Natural killer cell treated with Interleukin-12 subunit alpha and Interleukin-12 subunit beta and Interleukin-15 and Interleukin-18, amount 100 ng/mL, for 72 hours (primary cell): ENCODE data around the gene C2orf15. TPM values are rescaled to one million over a fixed set of nuclear protein-coding genes. Genes with fewer than 3 reads are reported as not detected.
A peak's percentile ranks its signal among the peaks of the same experiment; 100 is the strongest.
"Not testable (repeated sequence)": the region's sequence is repeated elsewhere in the genome, so short reads cannot be mapped to it uniquely, and the experiment has no call there.

Experiments
- ATAC-seq, 2 donors: fragments of 150-1000 bp; cut with Tn5 transposase in 1 of 2; sonication (Bioruptor Pico), chemical (Tn5 transposase) in 1 of 2; 2 replicates each; pipeline ENCODE4 v1.10.0; 2021
- DNase-seq: peaks from one replicate; pipeline ENCODE4 v3.0.0; 2022; ENCODE audit warnings: low spot score
- H3K27ac Mint-ChIP-seq, 2 donors: 1 replicate in 1 of 2; 2 replicates in 1 of 2; pipeline ENCODE4 v1.8.0; 2022; ENCODE audit warnings: mixed read lengths in 2 of 2, mild to moderate bottlenecking in 1 of 2, moderate library complexity in 1 of 2
- H3K27me3 Mint-ChIP-seq, 2 donors: 1 replicate in 1 of 2; 2 replicates in 1 of 2; pipeline ENCODE4 v1.8.0; 2022; ENCODE audit warnings: mixed read lengths in 2 of 2
- H3K36me3 Mint-ChIP-seq: one replicate; pipeline ENCODE4 v1.8.0; 2022; ENCODE audit warnings: mixed read lengths
- H3K4me1 Mint-ChIP-seq, 2 donors: 1 replicate in 1 of 2; 2 replicates in 1 of 2; pipeline ENCODE4 v1.8.0; 2022; ENCODE audit warnings: low read depth in 2 of 2, mixed read lengths in 2 of 2, mild to moderate bottlenecking in 1 of 2
- H3K4me3 Mint-ChIP-seq: one replicate; pipeline ENCODE4 v1.8.0; 2022; ENCODE audit warnings: mixed read lengths
- H3K9me3 Mint-ChIP-seq: 2 replicates; pipeline ENCODE4 v1.8.0; 2022; ENCODE audit warnings: mixed read lengths
- total RNA-seq, 2 donors: library from RNA; stranded (reverse); gene quantifications; one replicate each; pipeline ENCODE4 v1.2.3, GENCODE V29; 2022

The C2orf15 gene
- total RNA-seq = not detected

- Mint-ChIP-seq H3K4me1 (peaks cover 12 to 18% of the 10 kb centered on the region in 2 donors), H3K9me3 (no peaks in the 10 kb centered on the region), H3K27ac (peak within 1 kb of the TSS; percentile 85 to 90), H3K4me3 (peak within 1 kb of the TSS; percentile 99), H3K27me3 (no peaks in the 10 kb centered on the region), H3K36me3 (no peaks in the 10 kb centered on the region)
- ATAC-seq (peak; percentile 97 to 98), DNase-seq (peak; percentile 96)
Observed at GRCh38 chr2:99141110-99142108, at the start of gene C2orf15. TSS of gene C2orf15 (plus strand) at chr2:99141707. CDS start at chr2:99150559, 8,852 bp downstream.

GRCh38 chr2:99096728-99097127 lies 44.8 kb upstream of the C2orf15 start:
- Mint-ChIP-seq H3K36me3 (peaks cover 10% of the 10 kb centered on the region), H3K27ac (no peak overlapping the region), H3K27me3 (peaks cover 25 to 31% of the 10 kb centered on the region in 2 donors), H3K9me3 (peaks cover 7% of the 10 kb centered on the region), H3K4me3 (no peak overlapping the region), H3K4me1 (no peaks in the 10 kb centered on the region)
- ATAC-seq = no peak
- no peak for DNase-seq

- Mint-ChIP-seq H3K27me3 (no peaks in the 10 kb centered on the region), H3K4me3 (no peak overlapping the region), H3K36me3 (no peaks in the 10 kb centered on the region), H3K4me1 (no peaks in the 10 kb centered on the region), H3K9me3 (no peaks in the 10 kb centered on the region), H3K27ac (peak overlapping the region in 1 of 2 donors; percentile 38)
- DNase-seq (no peak), ATAC-seq (no peak)
Observed at GRCh38 chr2:99101697-99102096, 39.8 kb upstream of the C2orf15 start.

DNA sequence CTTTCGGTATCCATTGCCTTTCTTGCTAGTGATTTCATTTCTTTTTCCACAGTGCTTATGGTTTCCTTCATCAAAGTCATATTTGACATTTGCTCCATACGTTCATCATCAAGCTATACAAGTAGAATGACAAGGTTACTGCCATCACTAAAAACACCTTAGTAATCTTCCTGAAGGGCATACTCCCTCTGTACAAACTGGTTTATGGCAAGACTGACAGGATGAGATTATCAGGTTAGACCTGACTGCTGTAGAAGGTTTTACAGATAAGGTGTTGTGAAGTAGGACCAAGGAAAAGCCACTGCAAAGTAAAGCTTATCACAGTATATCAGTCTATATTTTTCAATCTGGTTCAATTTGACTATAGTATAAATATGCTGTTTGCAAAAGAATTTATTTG lies 37.5 kb upstream of the C2orf15 start:
- Mint-ChIP-seq H3K36me3 (no peaks in the 10 kb centered on the region), H3K27ac (no peak overlapping the region), H3K4me1 (no peaks in the 10 kb centered on the region), H3K9me3 (no peaks in the 10 kb centered on the region), H3K4me3 (no peak overlapping the region), H3K27me3 (no peaks in the 10 kb centered on the region)
- ATAC-seq (no peak), DNase-seq (no peak)

GRCh38 chr2:99106913-99107312 lies 34.6 kb upstream of the C2orf15 start:
- no peaks in the 10 kb centered on the region for H3K27me3 Mint-ChIP-seq

DNA sequence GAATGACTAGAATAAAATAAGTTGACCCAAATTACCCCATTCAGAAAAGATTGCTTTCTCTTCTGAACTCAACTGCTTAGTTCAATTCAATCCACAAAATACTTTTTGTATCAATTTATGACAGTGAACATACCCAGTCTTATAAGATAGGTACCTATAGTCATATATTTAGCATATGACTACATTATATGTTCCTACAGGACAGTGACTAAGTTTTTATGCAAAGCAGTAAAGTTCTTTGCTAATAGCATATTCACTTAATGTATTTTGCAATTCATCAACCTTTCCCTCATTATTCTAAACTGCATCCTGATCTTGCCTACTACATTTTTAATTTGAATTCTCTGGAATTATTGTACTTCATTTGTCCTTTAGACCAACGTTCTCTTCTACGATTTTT lies 30.3 kb upstream of the C2orf15 start:
- ATAC-seq (no peak), DNase-seq (no peak)
- Mint-ChIP-seq H3K36me3 (no peaks in the 10 kb centered on the region), H3K9me3 (no peaks in the 10 kb centered on the region), H3K27ac (no peak overlapping the region), H3K27me3 (no peaks in the 10 kb centered on the region), H3K4me1 (no peaks in the 10 kb centered on the region), H3K4me3 (no peak overlapping the region)

More at GRCh38 chr2:99106913-99107312, 34.6 kb upstream of the C2orf15 start:
- no peaks in the 10 kb centered on the region for H3K36me3 Mint-ChIP-seq
- ATAC-seq = no peak
- no peaks in the 10 kb centered on the region for H3K4me1 Mint-ChIP-seq
- DNase-seq = no peak
- no peak overlapping the region for H3K27ac Mint-ChIP-seq
- H3K9me3 Mint-ChIP-seq = no peaks in the 10 kb centered on the region
- H3K4me3 Mint-ChIP-seq = no peak overlapping the region

- Mint-ChIP-seq H3K36me3 (no peaks in the 10 kb centered on the region), H3K4me3 (no peak overlapping the region), H3K9me3 (no peaks in the 10 kb centered on the region), H3K27ac (no peak overlapping the region), H3K27me3 (no peaks in the 10 kb centered on the region), H3K4me1 (no peaks in the 10 kb centered on the region)
- no peak for DNase-seq
- ATAC-seq = no peak
Observed at GRCh38 chr2:99111945-99112344, 29.6 kb upstream of the C2orf15 start.

DNA sequence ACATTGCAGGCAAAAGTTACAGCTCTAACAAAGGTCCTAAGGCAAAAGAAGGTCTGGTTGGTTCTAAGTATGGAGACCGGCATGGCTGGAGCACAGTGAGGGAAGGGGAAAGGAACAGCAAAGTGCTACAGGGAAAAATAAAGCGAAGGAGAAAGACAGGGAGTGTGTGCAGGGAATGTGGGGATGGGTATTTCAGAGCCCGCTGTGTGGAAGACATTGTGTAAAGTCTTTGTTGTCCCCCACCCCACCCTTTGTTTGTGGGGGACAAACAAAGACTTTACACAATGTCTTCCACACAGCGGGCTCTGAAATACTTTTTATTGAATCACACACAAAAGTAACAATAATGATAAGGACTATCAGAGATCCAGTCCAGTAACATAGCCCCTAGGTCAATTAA lies 28.9 kb upstream of the C2orf15 start:
- Mint-ChIP-seq H3K4me3 (no peak overlapping the region), H3K9me3 (no peaks in the 10 kb centered on the region), H3K4me1 (no peaks in the 10 kb centered on the region), H3K36me3 (no peaks in the 10 kb centered on the region), H3K27ac (no peak overlapping the region), H3K27me3 (no peaks in the 10 kb centered on the region)
- ATAC-seq (no peak), DNase-seq (no peak)

- H3K27me3 Mint-ChIP-seq = no peaks in the 10 kb centered on the region
Observed at GRCh38 chr2:99127981-99128380, 13.5 kb upstream of the C2orf15 start.

DNA sequence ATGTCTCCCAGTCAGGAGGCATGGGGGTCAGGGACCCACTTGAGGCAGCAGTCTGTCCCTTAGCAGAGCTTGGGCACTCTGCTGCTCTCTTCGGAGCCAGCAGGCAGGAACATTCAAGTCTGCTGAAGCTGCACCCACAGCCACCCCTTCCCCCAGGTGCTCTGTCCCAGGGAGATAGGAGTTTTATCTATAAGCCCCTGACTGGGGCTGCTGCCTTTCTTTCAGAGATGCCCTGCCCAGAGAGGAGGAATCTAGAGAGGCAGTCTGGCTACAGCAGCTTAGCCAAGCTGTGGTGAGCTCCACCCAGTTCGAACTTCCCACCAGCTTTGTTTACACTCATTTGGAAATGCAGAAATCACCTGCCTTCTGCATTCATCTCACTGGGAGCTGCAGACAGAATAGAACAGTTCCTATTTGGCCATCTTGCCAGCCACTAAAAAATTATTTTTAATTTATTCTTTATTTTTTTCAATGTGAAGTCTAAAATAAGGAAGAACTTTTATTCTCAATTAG lies 6.4 kb upstream of the C2orf15 start:
- not testable (repeated sequence) for H3K4me1 Mint-ChIP-seq, ATAC-seq, H3K4me3 Mint-ChIP-seq, H3K27ac Mint-ChIP-seq, DNase-seq, H3K27me3 Mint-ChIP-seq
- H3K36me3 Mint-ChIP-seq = peaks cover 42% of the 10 kb centered on the region
- H3K9me3 Mint-ChIP-seq = peaks cover 28% of the 10 kb centered on the region

More at GRCh38 chr2:99127981-99128380, 13.5 kb upstream of the C2orf15 start:
- H3K27ac Mint-ChIP-seq = no peak overlapping the region
- H3K36me3 Mint-ChIP-seq = peaks cover 55% of the 10 kb centered on the region
- no peaks in the 10 kb centered on the region for H3K4me1 Mint-ChIP-seq
- H3K4me3 Mint-ChIP-seq = no peak overlapping the region
- no peak for ATAC-seq
- H3K9me3 Mint-ChIP-seq = peaks cover 27% of the 10 kb centered on the region
- DNase-seq = no peak

GRCh38 chr2:99139003-99139402 lies 2.5 kb upstream of the C2orf15 start:
- Mint-ChIP-seq H3K4me1 (peaks cover 10 to 18% of the 10 kb centered on the region in 2 donors), H3K27me3 (no peaks in the 10 kb centered on the region), H3K36me3 (peaks cover 6% of the 10 kb centered on the region), H3K27ac (no peak overlapping the region), H3K9me3 (peaks cover 3% of the 10 kb centered on the region), H3K4me3 (peak overlapping the region; percentile 5)
- DNase-seq = no peak
- no peak for ATAC-seq

DNA sequence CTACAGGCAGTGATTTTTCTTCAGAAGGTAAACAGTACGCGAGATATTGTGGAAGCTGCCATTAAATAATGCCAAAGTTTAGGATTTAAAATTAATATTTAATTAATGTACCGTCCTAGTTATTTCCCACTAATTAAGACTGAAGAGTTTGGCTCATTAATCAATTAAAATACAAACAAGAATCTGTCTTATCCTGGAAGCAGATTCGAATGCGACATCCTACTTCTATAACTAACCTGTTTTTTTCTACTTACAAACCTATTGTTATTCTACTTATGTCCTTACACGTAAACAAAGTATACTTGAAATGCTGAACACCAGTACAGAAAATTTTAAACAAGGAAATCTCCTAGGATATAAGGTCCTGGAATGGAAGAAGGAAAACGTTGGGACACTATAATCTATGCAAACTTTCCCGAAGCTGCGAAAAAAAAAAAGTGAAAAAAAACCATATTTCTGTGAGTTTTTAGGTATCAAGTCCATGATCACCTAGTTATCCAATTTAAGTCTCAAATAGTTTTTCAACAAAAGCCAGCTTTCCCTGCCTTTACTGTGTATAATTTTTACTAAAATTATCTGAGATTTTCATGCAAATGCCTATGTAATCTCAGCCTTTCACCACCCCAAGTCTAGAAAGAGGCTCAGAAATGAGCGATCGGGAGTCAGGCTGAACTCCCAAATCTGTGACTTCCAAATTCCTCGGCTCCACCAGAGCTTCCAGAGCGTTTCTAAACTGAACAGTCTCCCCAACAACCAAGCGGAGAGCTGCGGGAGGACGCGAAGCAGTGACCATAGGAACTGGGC lies 1.2 kb upstream of the C2orf15 start:
- Mint-ChIP-seq H3K27ac (peak overlapping the region; percentile 85 to 90), H3K4me3 (peak overlapping the region; percentile 99), H3K27me3 (no peaks in the 10 kb centered on the region), H3K4me1 (peaks cover 12 to 18% of the 10 kb centered on the region in 2 donors), H3K36me3 (no peaks in the 10 kb centered on the region), H3K9me3 (no peaks in the 10 kb centered on the region)
- no peak for DNase-seq
- no peak for ATAC-seq

GRCh38 chr2:99140860-99141109 lies 722 bp upstream of the C2orf15 start:
- Mint-ChIP-seq H3K27ac (peak overlapping the region; percentile 85 to 90), H3K36me3 (no peaks in the 10 kb centered on the region), H3K9me3 (no peaks in the 10 kb centered on the region), H3K27me3 (no peaks in the 10 kb centered on the region), H3K4me1 (peaks cover 12 to 18% of the 10 kb centered on the region in 2 donors), H3K4me3 (peak overlapping the region; percentile 99)
- ATAC-seq (peak; percentile 67 to 70), DNase-seq (no peak)

- H3K27ac Mint-ChIP-seq = no peak overlapping the region
- no peaks in the 10 kb centered on the region for H3K27me3 Mint-ChIP-seq
- ATAC-seq (no peak), DNase-seq (no peak)
- H3K9me3 Mint-ChIP-seq = no peaks in the 10 kb centered on the region
- no peaks in the 10 kb centered on the region for H3K36me3 Mint-ChIP-seq
- peaks cover 15% of the 10 kb centered on the region in 2 donors for H3K4me1 Mint-ChIP-seq
- no peak overlapping the region for H3K4me3 Mint-ChIP-seq
Observed at GRCh38 chr2:99150706-99151105, 9.2 kb downstream of the C2orf15 start.
